Stimulated activated CD4-positive, alpha-beta T cell treated with anti-CD3 and anti-CD28 coated beads, Interleukin-1b, Interleukin-23, amount 100 ng/mL, for 24 hours (primary cell): ENCODE data around the gene DVL3.
A peak's percentile ranks its signal among the peaks of the same experiment; 100 is the strongest.
"Not testable (repeated sequence)": the region's sequence is repeated elsewhere in the genome, so short reads cannot be mapped to it uniquely, and the experiment has no call there.

Experiments used
- DNase-seq, 4 experiments: peaks; one replicate each; pipeline ENCODE4 v3.0.0-alpha.2; 2020; ENCODE audit warnings: low read depth in 4 of 4, low spot score in 1 of 4

DVL3 gene

GRCh38 chr3:184155644-184156521 lies 706 bp downstream of the DVL3 start:
- peak in 1 of 4 experiments; percentile 21 for DNase-seq

DNA sequence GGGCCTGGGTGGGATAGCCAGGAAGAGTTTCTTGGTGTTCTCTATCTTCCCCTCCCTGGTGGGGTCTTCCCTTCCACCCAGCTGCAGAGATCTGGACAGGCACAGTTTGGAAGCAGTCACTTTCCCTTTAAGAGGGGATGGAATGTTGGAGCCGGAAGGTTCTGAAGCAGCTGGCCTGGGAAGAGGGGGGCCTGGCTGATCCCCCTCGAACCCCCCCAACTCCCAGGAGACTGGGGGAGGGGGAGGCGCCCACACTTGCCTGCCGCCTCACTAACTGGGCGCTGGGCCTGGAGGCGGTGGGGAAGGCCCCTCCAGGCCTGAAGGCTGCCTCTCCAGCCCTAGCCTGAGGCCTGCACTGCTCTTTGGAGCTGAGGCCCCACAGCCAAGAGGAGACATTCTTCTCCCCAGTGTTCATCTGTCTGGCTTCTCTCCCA lies 1.4 kb downstream of the DVL3 start:
- DNase-seq, result no peak

- DNase-seq, result no peak
Measured at GRCh38 chr3:184157206-184157605, 2.0 kb downstream of the DVL3 start.

GRCh38 chr3:184158404-184158803 lies 3.2 kb downstream of the DVL3 start:
- no peak for DNase-seq

DNA sequence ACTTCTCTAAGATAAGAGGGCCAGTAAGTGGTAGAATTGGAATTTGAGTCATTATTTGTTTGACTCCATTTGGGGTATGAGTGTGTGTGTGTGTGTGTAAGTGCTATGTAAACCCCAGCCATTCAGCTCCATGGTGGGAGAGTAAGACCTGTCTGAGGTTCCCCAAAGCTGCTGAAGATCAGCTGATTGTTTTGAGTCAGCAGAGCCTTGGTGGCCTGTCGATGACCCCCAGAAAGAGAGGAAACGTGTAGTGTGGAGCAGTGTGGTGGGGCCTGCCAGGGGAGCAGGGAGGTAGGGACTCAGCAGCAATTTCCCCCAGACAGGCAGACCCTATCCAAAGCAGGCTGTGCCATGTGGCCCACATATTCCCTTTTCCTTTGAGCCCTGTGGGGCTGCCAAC lies 5.3 kb downstream of the DVL3 start:
- no peak for DNase-seq

DNA sequence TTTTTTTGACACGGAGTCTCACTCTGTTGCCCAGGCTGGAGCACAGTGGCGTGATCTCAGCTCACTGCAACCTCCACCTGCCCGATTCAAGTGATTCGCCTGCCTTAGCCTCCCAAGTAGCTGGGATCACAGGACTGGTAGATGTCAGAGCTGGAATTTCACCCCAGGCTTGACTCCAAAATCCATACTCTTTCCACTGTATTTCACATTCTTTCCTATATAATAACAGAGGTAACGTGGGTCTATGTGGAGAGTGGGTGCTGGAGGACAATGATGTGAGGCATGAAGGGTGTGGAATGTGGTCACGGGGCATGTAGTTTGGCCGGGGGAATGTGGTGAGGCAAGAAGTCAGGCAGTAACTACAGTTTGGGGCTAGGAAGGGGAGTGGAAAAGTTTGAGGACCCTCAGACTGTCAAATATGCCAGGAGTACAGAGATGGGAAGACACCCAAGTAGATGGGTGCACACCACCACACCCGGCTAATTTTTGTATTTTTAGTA lies 7.4 kb downstream of the DVL3 start:
- not testable (repeated sequence) for DNase-seq

GRCh38 chr3:184164648-184165330 lies 9.6 kb downstream of the DVL3 start:
- no peak for DNase-seq

DNA sequence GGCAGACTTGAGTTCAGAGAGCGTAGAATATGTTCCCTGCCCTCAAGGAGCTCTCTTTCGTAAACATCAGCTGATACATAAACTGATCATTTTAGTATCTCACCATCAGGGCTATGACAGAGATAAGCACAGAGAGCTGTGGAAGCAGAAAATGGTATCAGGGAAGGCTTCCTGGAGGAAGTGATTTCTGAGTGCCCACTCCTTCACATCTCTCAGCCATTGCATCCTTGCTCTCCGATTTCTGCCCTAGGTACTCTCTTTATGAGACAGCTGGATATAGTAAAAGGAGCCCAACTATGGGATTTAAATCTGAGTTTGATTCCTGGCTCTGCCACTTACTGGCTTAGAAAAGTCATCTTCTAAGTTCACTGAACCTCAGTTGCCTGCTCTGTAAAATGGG lies 10.4 kb downstream of the DVL3 start:
- no peak for DNase-seq

- DNase-seq, result no peak
Measured at GRCh38 chr3:184166671-184167070, 11.5 kb downstream of the DVL3 start.

- DNase-seq, result no peak
Measured at GRCh38 chr3:184167786-184168185, 12.6 kb downstream of the DVL3 start.

- no peak for DNase-seq
Measured at GRCh38 chr3:184168363-184169120, 13.4 kb downstream of the DVL3 start.

DNA sequence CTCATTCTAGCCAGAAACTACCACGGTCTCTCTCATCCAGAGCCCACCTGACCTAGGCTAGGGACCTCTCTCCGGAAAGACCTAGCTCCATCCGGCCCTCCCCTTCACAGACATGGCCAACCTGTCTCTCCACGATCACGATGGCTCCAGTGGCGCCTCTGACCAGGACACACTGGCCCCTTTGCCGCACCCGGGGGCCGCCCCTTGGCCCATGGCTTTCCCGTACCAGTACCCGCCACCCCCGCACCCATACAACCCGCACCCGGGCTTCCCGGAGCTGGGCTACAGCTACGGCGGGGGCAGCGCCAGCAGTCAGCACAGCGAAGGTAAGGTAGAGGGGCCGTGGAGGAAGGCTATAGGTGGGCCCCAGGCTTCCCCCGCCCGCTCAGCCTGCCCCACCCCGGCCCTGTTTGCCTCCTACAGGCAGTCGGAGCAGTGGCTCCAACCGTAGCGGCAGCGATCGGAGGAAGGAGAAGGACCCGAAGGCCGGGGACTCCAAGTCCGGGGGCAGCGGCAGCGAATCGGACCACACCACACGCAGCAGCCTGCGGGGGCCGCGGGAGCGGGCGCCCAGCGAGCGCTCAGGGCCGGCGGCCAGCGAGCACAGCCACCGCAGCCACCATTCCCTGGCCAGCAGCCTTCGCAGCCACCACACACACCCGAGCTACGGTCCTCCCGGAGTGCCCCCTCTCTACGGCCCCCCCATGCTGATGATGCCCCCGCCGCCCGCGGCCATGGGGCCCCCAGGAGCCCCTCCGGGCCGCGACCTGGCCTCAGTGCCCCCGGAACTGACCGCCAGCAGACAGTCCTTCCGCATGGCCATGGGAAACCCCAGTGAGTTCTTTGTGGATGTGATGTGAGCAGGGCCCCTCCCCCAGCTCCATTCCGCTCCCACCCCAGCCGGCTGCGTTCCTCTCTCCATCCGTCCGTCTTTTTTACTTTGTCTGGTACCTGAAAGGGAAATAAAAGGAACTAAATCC lies 15.0 kb downstream of the DVL3 start:
- no peak for DNase-seq

DNA sequence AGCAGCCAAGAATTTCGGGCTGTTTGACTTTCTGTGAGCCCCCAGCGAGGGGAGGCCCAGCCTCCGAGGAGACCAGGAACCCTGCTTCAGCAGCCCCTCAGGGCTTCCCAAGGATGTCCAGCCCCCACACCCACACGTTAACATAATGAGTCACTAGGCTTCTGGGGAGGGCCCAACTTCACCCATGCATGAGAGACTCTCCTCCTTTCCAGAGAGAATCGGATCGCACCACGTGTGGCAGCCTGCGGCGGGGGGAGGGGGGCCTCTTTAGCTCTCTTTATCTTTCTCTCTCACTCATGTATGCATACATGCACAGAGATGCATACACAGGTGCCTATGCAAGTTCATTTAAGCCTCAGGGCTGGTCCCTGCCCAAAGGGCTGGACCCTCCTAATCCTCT lies 16.4 kb downstream of the DVL3 start:
- no peak for DNase-seq

GRCh38 chr3:184172681-184173373 lies 17.6 kb downstream of the DVL3 start:
- no peak for DNase-seq

- no peak for DNase-seq
Measured at GRCh38 chr3:184173374-184173722, 18.2 kb downstream of the DVL3 start.

DNA sequence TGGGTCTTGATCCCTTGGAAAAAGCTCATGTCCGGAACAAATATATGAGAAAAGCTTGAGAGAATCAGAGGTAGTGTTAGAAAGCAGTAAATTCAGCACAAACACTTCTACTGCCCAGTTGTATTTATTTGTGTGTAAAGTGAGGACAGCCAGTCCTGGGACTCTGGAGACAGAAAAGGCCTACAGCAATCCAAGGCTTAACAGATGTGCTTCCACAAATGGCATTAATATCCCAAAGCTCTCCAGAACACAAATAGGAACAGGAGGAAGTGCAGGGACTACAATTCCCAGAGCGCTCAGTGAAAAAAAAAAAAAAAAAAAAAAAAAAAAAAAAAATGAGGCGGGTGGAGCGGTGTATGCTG lies 19.1 kb downstream of the DVL3 start:
- DNase-seq, result no peak

GRCh38 chr3:184174646-184175492 lies 19.7 kb downstream of the DVL3 start, which contains the start of gene AP2M1:
TSS of gene AP2M1 (plus strand) at chr3:184174855. CDS start at chr3:184176994, 2,139 bp downstream.
- peak; percentile 81 to 97 (median 89) for DNase-seq

GRCh38 chr3:184175506-184175905 lies 20.3 kb downstream of the DVL3 start:
- DNase-seq, result no peak

GRCh38 chr3:184175981-184176376 lies 20.8 kb downstream of the DVL3 start:
- no peak for DNase-seq
